ENCODE measurements around the gene SLC8B1. TPM values are rescaled to one million over a fixed set of nuclear protein-coding genes. Genes with fewer than 3 reads are reported as not detected.

Gene SLC8B1
- total and polyA plus RNA-seq, 5 experiments from 2014 or later, result 26.3 to 136 (median 71.2) TPM

GRCh38 chr12:113296557-113297213 is 38.2 kb downstream of the SLC8B1 start:
- POLR2A ChIA-PET, result interaction anchor here (0.7 kb wide), 1 partner anchor 73 kb away, joined by 3 read pairs; no protein-coding TSS in a partner anchor
- Mint-ChIP-seq H3K27me3 (no peaks in the 10 kb centered on the region), H3K9me3 (no peaks in the 10 kb centered on the region), H3K27ac (peak overlapping the region in 3 of 10 donors; percentile 24 to 90 (median 75)), H3K4me1 (peaks cover 0 to 3% (median 2%) of the 10 kb centered on the region in 4 donors), H3K36me3 (peaks cover 0 to 58% (median 5%) of the 10 kb centered on the region in 3 donors), H3K4me3 (no peak overlapping the region)
- no peak for DNase-seq
- no peak for ATAC-seq

GRCh38 chr12:113295886-113296556 is 38.9 kb downstream of the SLC8B1 start:
- Mint-ChIP-seq H3K36me3 (peaks cover 0 to 60% (median 8%) of the 10 kb centered on the region in 3 donors), H3K9me3 (no peaks in the 10 kb centered on the region), H3K4me3 (no peak overlapping the region), H3K4me1 (peaks cover 0 to 4% (median 2%) of the 10 kb centered on the region in 4 donors), H3K27me3 (no peaks in the 10 kb centered on the region), H3K27ac (peak overlapping the region in 3 of 10 donors; percentile 24 to 75 (median 35))
- ATAC-seq (no peak), DNase-seq (no peak)
- POLR2A ChIA-PET, result interaction anchor here (0.7 kb wide), 3 partner anchors 61 to 303 kb away, joined by 3 to 6 read pairs (median 4); no protein-coding TSS in a partner anchor

GRCh38 chr12:113293100-113293499 is 41.8 kb downstream of the SLC8B1 start:
- H3K9me3 Mint-ChIP-seq, result no peaks in the 10 kb centered on the region
- no peaks in the 10 kb centered on the region for H3K27me3 Mint-ChIP-seq
- POLR2A ChIA-PET, result no interaction called here
- H3K4me3 Mint-ChIP-seq, result no peak overlapping the region
- peaks cover 0 to 3% (median 0%) of the 10 kb centered on the region in 4 donors for H3K4me1 Mint-ChIP-seq
- DNase-seq, result no peak
- H3K36me3 Mint-ChIP-seq, result peaks cover 0 to 63% (median 8%) of the 10 kb centered on the region in 3 donors
- no peak for ATAC-seq
- peak overlapping the region in 1 of 10 donors; percentile 84 for H3K27ac Mint-ChIP-seq

GRCh38 chr12:113292547-113292946 is 42.4 kb downstream of the SLC8B1 start:
- H3K27ac Mint-ChIP-seq, result peak overlapping the region in 5 of 10 donors; percentile 32 to 73 (median 43)
- H3K4me1 Mint-ChIP-seq, result peaks cover 0 to 2% (median 0%) of the 10 kb centered on the region in 4 donors
- H3K4me3 Mint-ChIP-seq, result no peak overlapping the region
- DNase-seq, result no peak
- POLR2A ChIA-PET, result interaction anchor here (0.6 kb wide), 1 partner anchor 53 kb away, joined by 3 read pairs; no protein-coding TSS in a partner anchor
- H3K27me3 Mint-ChIP-seq, result no peaks in the 10 kb centered on the region
- H3K36me3 Mint-ChIP-seq, result peaks cover 0 to 63% (median 8%) of the 10 kb centered on the region in 3 donors
- H3K9me3 Mint-ChIP-seq, result no peaks in the 10 kb centered on the region
- ATAC-seq, result no peak

- ATAC-seq (no peak), DNase-seq (no peak)
- POLR2A ChIA-PET, result interaction anchor here (0.6 kb wide), 1 partner anchor 53 kb away, joined by 3 read pairs; no protein-coding TSS in a partner anchor
- Mint-ChIP-seq H3K9me3 (no peaks in the 10 kb centered on the region), H3K27me3 (no peaks in the 10 kb centered on the region), H3K36me3 (peaks cover 0 to 62% (median 8%) of the 10 kb centered on the region in 3 donors), H3K4me1 (peaks cover 0 to 2% (median 0%) of the 10 kb centered on the region in 4 donors), H3K4me3 (no peak overlapping the region), H3K27ac (peak overlapping the region in 5 of 10 donors; percentile 32 to 73 (median 41))
Observed at GRCh38 chr12:113292091-113292490, 42.8 kb downstream of the SLC8B1 start.

GRCh38 chr12:113291586-113291985 is 43.3 kb downstream of the SLC8B1 start:
- ATAC-seq, result no peak
- no peak for DNase-seq
- no peaks in the 10 kb centered on the region for H3K27me3 Mint-ChIP-seq
- H3K27ac Mint-ChIP-seq, result peak overlapping the region in 4 of 10 donors; percentile 18 to 73 (median 52)
- no peaks in the 10 kb centered on the region for H3K9me3 Mint-ChIP-seq
- peaks cover 0 to 2% (median 0%) of the 10 kb centered on the region in 4 donors for H3K4me1 Mint-ChIP-seq
- POLR2A ChIA-PET, result interaction anchor here (0.6 kb wide), 1 partner anchor 52 kb away, joined by 3 read pairs; no protein-coding TSS in a partner anchor
- peaks cover 0 to 61% (median 8%) of the 10 kb centered on the region in 3 donors for H3K36me3 Mint-ChIP-seq
- H3K4me3 Mint-ChIP-seq, result no peak overlapping the region

- POLR2A ChIA-PET, result no interaction called here
- ATAC-seq (no peak), DNase-seq (no peak)
- Mint-ChIP-seq H3K4me3 (no peak overlapping the region), H3K27ac (peak overlapping the region in 2 of 10 donors; percentile 7 to 86), H3K36me3 (peaks cover 0 to 63% (median 13%) of the 10 kb centered on the region in 3 donors), H3K27me3 (no peaks in the 10 kb centered on the region), H3K4me1 (peaks cover 0 to 4% (median 1%) of the 10 kb centered on the region in 4 donors), H3K9me3 (no peaks in the 10 kb centered on the region)
Observed at GRCh38 chr12:113290506-113290905, 44.4 kb downstream of the SLC8B1 start.

GRCh38 chr12:113289361-113289760 is 45.5 kb downstream of the SLC8B1 start:
- no peaks in the 10 kb centered on the region for H3K9me3 Mint-ChIP-seq
- no peak overlapping the region for H3K4me3 Mint-ChIP-seq
- peaks cover 0 to 4% (median 1%) of the 10 kb centered on the region in 4 donors for H3K4me1 Mint-ChIP-seq
- peak overlapping the region in 3 of 10 donors; percentile 56 to 83 (median 60) for H3K27ac Mint-ChIP-seq
- no peaks in the 10 kb centered on the region for H3K27me3 Mint-ChIP-seq
- H3K36me3 Mint-ChIP-seq, result peaks cover 0 to 64% (median 13%) of the 10 kb centered on the region in 3 donors
- ATAC-seq (no peak), DNase-seq (no peak)
- POLR2A ChIA-PET, result no interaction called here

- Mint-ChIP-seq H3K27ac (peak overlapping the region in 1 of 10 donors; percentile 71), H3K4me1 (peaks cover 0 to 4% (median 1%) of the 10 kb centered on the region in 4 donors), H3K36me3 (peaks cover 0 to 62% (median 13%) of the 10 kb centered on the region in 3 donors), H3K4me3 (no peak overlapping the region), H3K27me3 (no peaks in the 10 kb centered on the region), H3K9me3 (no peaks in the 10 kb centered on the region)
- no peak for DNase-seq
- POLR2A ChIA-PET, result no interaction called here
- ATAC-seq, result no peak
Observed at GRCh38 chr12:113287899-113288282, 47.0 kb downstream of the SLC8B1 start.

- Mint-ChIP-seq H3K27me3 (no peaks in the 10 kb centered on the region), H3K4me1 (peaks cover 0 to 4% (median 1%) of the 10 kb centered on the region in 4 donors), H3K36me3 (peaks cover 0 to 58% (median 13%) of the 10 kb centered on the region in 3 donors), H3K4me3 (no peak overlapping the region), H3K9me3 (no peaks in the 10 kb centered on the region), H3K27ac (peak overlapping the region in 2 of 10 donors; percentile 66 to 71)
- DNase-seq, result no peak
- POLR2A ChIA-PET, result no interaction called here
- no peak for ATAC-seq
Observed at GRCh38 chr12:113287146-113287898, 47.6 kb downstream of the SLC8B1 start.

- H3K27ac Mint-ChIP-seq, result peak overlapping the region in 2 of 10 donors; percentile 66 to 70
- no peaks in the 10 kb centered on the region for H3K27me3 Mint-ChIP-seq
- no peak overlapping the region for H3K4me3 Mint-ChIP-seq
- no peaks in the 10 kb centered on the region for H3K9me3 Mint-ChIP-seq
- peaks cover 0 to 4% (median 1%) of the 10 kb centered on the region in 4 donors for H3K4me1 Mint-ChIP-seq
- DNase-seq (no peak), ATAC-seq (no peak)
- POLR2A ChIA-PET, result no interaction called here
- H3K36me3 Mint-ChIP-seq, result peaks cover 0 to 52% (median 11%) of the 10 kb centered on the region in 3 donors
Observed at GRCh38 chr12:113286712-113287111, 48.2 kb downstream of the SLC8B1 start.
